Stomach (tissue), 9 donors: ENCODE measurements around the gene PTPRM. TPM values are rescaled to one million over a fixed set of nuclear protein-coding genes. Genes with fewer than 3 reads are reported as not detected.

Experiments
- DNase-seq, 2 donors: peaks; one replicate each; pipeline versions ENCODE4 v3.0.0 to v3.0.0-alpha.2; 2013 to 2019
- H3K27ac ChIP-seq, 5 donors: fragments of 200-600 bp in 4 of 5; sonication (generic) in 4 of 5; one replicate each; pipeline ENCODE4 v1.5.1; 2013 to 2019; ENCODE audit warnings: mild to moderate bottlenecking in 1 of 5, moderate library complexity in 1 of 5
- H3K27me3 ChIP-seq, 3 donors: fragments of 200-600 bp; sonication (generic); one replicate each; pipeline ENCODE4 v1.5.1; 2017 to 2019; ENCODE audit warnings: mixed run types in 1 of 3
- H3K36me3 ChIP-seq, 4 donors: fragments of 200-600 bp; sonication (generic); 1 replicate in 3 of 4; 2 replicates in 1 of 4; pipeline ENCODE4 v1.5.1; 2016 to 2019
- H3K4me1 ChIP-seq, 4 donors: fragments of 200-600 bp; sonication (generic); one replicate each; pipeline ENCODE4 v1.5.1; 2016 to 2019
- H3K4me3 ChIP-seq, 4 donors: fragments of 200-600 bp; sonication (generic) in 3 of 4; one replicate each; pipeline ENCODE4 v1.5.1; 2016 to 2019; ENCODE audit warnings: mild to moderate bottlenecking in 1 of 4
- H3K9me3 ChIP-seq, 4 donors: fragments of 200-600 bp; sonication (generic); one replicate each; pipeline ENCODE4 v1.5.1; 2016 to 2019
- CTCF ChIP-seq, 7 experiments: fragments of 450-650 bp in 4 of 7; fragments of 200-600 bp in 3 of 7; sonication (generic) in 3 of 7; IDR thresholded peaks; one replicate each; pipeline ENCODE4 v1.5.1; 2016 to 2019; ENCODE audit warnings: antibody characterized with exemption in 7 of 7, control low read depth in 2 of 7, mild to moderate bottlenecking in 1 of 7
- EP300 ChIP-seq: sonication (generic); formaldehyde crosslinking; IDR thresholded peaks from one replicate; pipeline ENCODE4 v1.6.1; 2017; ENCODE audit warnings: antibody characterized with exemption
- POLR2A ChIP-seq, 4 donors: fragments of 450-650 bp; IDR thresholded peaks; one replicate each; pipeline ENCODE4 v1.6.1; 2016; ENCODE audit warnings: antibody characterized with exemption in 4 of 4, control low read depth in 2 of 4, mild to moderate bottlenecking in 1 of 4, moderate library complexity in 1 of 4
- POLR2AphosphoS5 ChIP-seq, 3 donors: sonication (generic); formaldehyde crosslinking; IDR thresholded peaks; one replicate each; pipeline ENCODE4 v1.6.1; 2016; ENCODE audit warnings: antibody characterized with exemption in 3 of 3
- WGBS, 5 donors: extraction: QIAGEN DNeasy Blood & Tissue Kit in 3 of 5; methylation state at CpG; one replicate each; pipeline versions ENCODE4 v1.1.5 to v1.1.7; 2013 to 2018; 5-methylcytosine and 5-hydroxymethylcytosine counted together
- intact Hi-C: fragments of 100-400 bp; cut with DNase I; formaldehyde crosslinking; loops from one replicate; pipeline ENCODE4 v1.15.1; 2023; ENCODE audit warnings: low total_unique reads
- polyA plus RNA-seq, 3 donors: library from polyadenylated mRNA; stranded (reverse); fragments of 200-250 nt; gene quantifications; one replicate each; pipeline ENCODE4 v1.2.3, GENCODE V29; 2013
- total RNA-seq, 5 donors: library from RNA; depleted of rRNA; stranded (reverse); fragments of >200 nt; gene quantifications; one replicate each; pipeline versions ENCODE4 v1.1.0 to v1.2.3, GENCODE V29; 2014 to 2016
- donor health status: healthy with polysubstance abuse.
- donor health status: Bipolar disorder and iron deficiency.
- donor health status: healthy.

Gene PTPRM
- total and polyA plus RNA-seq, 8 donors: 7.5 to 246 (median 58.2) TPM

GRCh38 chr18:8450898-8451665, 884.0 kb downstream of the PTPRM start:
- 73 to 82% (median 79%) methylated on average over 11 to 13 of the region's 13 CpGs for WGBS, 5 donors
- intact Hi-C loops: no loop called here

GRCh38 chr18:8453528-8453927, 886.4 kb downstream of the PTPRM start:
- H3K4me1 ChIP-seq: no peaks in the 10 kb centered on the region
- 51 to 73% (median 62%) methylated on average over 3 of the region's 3 CpGs for WGBS, 5 donors
- intact Hi-C loops: no loop called here
- H3K27ac ChIP-seq: no peak overlapping the region
- no peaks in the 10 kb centered on the region for H3K27me3 ChIP-seq
- H3K9me3 ChIP-seq: no peaks in the 10 kb centered on the region
- H3K4me3 ChIP-seq: no peak overlapping the region
- H3K36me3 ChIP-seq: no peaks in the 10 kb centered on the region
- DNase-seq: no peak
- TF ChIP-seq EP300 (no peak), POLR2AphosphoS5 (IDR thresholded peaks at IDR 0.05) (no peak), CTCF (IDR thresholded peaks at IDR 0.05) (no peak), POLR2A (IDR thresholded peaks at IDR 0.05) (no peak)

More at GRCh38 chr18:8450898-8451665, 884.0 kb downstream of the PTPRM start:
- TF ChIP-seq CTCF (IDR thresholded peaks at IDR 0.05) (no peak), EP300 (no peak), POLR2AphosphoS5 (IDR thresholded peaks at IDR 0.05) (no peak), POLR2A (IDR thresholded peaks at IDR 0.05) (no peak)
- Histone ChIP-seq H3K27ac (no peak overlapping the region), H3K4me1 (no peaks in the 10 kb centered on the region), H3K36me3 (no peaks in the 10 kb centered on the region), H3K27me3 (no peaks in the 10 kb centered on the region), H3K4me3 (no peak overlapping the region), H3K9me3 (no peaks in the 10 kb centered on the region)
- no peak for DNase-seq

GRCh38 chr18:8454136-8454535, 887.0 kb downstream of the PTPRM start:
- no peak overlapping the region for H3K4me3 ChIP-seq
- WGBS, 5 donors: 48 to 60% (median 53%) methylated on average over 1 of the region's 1 CpG
- intact Hi-C loops: no loop called here
- no peaks in the 10 kb centered on the region for H3K36me3 ChIP-seq
- H3K27ac ChIP-seq: no peak overlapping the region
- TF ChIP-seq POLR2AphosphoS5 (IDR thresholded peaks at IDR 0.05) (no peak), EP300 (no peak), CTCF (IDR thresholded peaks at IDR 0.05) (no peak), POLR2A (IDR thresholded peaks at IDR 0.05) (no peak)
- H3K27me3 ChIP-seq: no peaks in the 10 kb centered on the region
- DNase-seq: no peak
- no peaks in the 10 kb centered on the region for H3K4me1 ChIP-seq
- H3K9me3 ChIP-seq: no peaks in the 10 kb centered on the region

GRCh38 chr18:8455661-8456614, 888.8 kb downstream of the PTPRM start:
- no peak overlapping the region for H3K27ac ChIP-seq
- no peak for DNase-seq
- 72 to 79% (median 79%) methylated on average over 8 of the region's 8 CpGs for WGBS, 5 donors
- TF ChIP-seq CTCF (IDR thresholded peaks at IDR 0.05) (no peak), POLR2AphosphoS5 (IDR thresholded peaks at IDR 0.05) (no peak), EP300 (no peak), POLR2A (IDR thresholded peaks at IDR 0.05) (no peak)
- no peak overlapping the region for H3K4me3 ChIP-seq
- no peaks in the 10 kb centered on the region for H3K9me3 ChIP-seq
- no peaks in the 10 kb centered on the region for H3K36me3 ChIP-seq
- H3K27me3 ChIP-seq: no peaks in the 10 kb centered on the region
- no peaks in the 10 kb centered on the region for H3K4me1 ChIP-seq
- intact Hi-C loops: no loop called here
